Measurements from ENCODE around the gene POU3F3. TPM values are rescaled to one million over a fixed set of nuclear protein-coding genes. Genes with fewer than 3 reads are reported as not detected.
A peak's percentile ranks its signal among the peaks of the same experiment; 100 is the strongest.

The POU3F3 gene
- total and polyA plus RNA-seq, 10 donors: not detected

DNA sequence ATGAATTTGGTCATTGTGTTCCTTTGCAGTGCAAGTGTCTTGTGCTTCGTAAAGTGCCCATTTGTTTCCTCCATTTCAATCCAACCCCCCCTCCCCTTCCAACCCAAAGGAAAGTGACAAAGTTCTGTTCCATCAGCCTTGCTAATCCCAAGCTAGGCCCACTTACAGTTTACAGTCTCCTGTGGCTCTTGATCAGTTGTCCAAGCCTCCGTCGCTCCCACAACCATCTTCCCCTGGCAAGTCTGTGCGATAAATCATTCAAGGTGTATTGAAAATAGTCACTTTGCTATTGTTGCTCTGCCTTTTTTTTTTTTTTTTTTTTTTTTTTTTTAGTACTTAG, 6.5 kb downstream of the POU3F3 start:
- intact Hi-C loops (cut with DNase I; ENCODE audit: low total_unique reads): no loop called here
- Histone ChIP-seq H3K27me3 (replicated peaks in 1 of 7) (peaks cover 25 to 100% (median 93%) of the 10 kb centered on the region in 7 donors), H3K9me3 (peaks cover 0 to 6% (median 0%) of the 10 kb centered on the region in 8 donors), H3K27ac (no peak overlapping the region), H3K36me3 (no peaks in the 10 kb centered on the region), H3K4me1 (peaks cover 6 to 49% (median 30%) of the 10 kb centered on the region in 6 donors), H3K4me3 (no peak overlapping the region)
- no peak for DNase-seq
- 25 to 34% (median 30%) methylated on average over 4 of the region's 4 CpGs for WGBS, 5 donors
- TF ChIP-seq POLR2AphosphoS5 (IDR thresholded peaks at IDR 0.05) (no peak), POLR2A (IDR thresholded peaks at IDR 0.05) (no peak)

DNA sequence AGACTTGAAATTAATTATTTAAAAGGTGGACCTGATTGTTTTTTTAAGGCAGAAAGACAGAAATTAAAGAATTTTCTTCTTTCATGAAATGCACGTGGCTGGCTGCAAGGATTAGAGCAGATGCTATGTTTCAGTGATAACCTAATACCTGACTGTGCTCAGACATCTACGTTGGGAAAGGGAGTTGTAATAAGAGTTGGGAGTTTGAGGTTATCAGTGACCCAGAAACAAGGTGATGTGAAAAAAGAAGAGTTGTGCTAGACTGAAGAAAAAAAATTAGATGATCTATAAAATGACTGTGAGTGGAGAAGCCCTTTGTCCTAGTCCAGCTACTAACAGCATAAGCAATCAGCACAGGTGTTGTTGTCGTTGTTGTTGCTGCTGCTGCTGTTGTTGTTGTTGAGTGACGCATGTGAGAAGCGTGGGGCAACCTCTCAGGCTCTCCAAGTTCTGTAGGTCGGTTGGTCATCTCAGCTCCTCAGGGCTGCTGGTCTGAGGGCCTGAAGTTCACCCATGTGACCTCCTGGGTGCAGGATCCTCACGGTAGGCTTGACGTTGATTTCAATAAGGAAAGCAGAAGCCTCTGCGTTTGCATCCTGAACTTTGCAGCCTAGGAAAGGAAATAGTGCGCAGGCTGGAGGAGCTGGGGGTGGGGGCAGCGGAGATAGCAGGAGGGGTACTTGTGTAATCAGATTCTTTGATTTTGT, 7.6 kb downstream of the POU3F3 start:
- DNase-seq: no peak
- WGBS, 5 donors: 6 to 9% (median 8%) methylated on average over 11 of the region's 11 CpGs
- no peaks in the 10 kb centered on the region for H3K36me3 ChIP-seq
- TF ChIP-seq, protein P1, sequence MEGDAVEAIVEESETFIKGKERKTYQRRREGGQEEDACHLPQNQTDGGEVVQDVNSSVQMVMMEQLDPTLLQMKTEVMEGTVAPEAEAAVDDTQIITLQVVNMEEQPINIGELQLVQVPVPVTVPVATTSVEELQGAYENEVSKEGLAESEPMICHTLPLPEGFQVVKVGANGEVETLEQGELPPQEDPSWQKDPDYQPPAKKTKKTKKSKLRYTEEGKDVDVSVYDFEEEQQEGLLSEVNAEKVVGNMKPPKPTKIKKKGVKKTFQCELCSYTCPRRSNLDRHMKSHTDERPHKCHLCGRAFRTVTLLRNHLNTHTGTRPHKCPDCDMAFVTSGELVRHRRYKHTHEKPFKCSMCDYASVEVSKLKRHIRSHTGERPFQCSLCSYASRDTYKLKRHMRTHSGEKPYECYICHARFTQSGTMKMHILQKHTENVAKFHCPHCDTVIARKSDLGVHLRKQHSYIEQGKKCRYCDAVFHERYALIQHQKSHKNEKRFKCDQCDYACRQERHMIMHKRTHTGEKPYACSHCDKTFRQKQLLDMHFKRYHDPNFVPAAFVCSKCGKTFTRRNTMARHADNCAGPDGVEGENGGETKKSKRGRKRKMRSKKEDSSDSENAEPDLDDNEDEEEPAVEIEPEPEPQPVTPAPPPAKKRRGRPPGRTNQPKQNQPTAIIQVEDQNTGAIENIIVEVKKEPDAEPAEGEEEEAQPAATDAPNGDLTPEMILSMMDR (IDR thresholded peaks at IDR 0.05 in 8 of 11, conservative IDR thresholded peaks at IDR 0.05 in 3 of 11): no peak
- no peak for TF ChIP-seq POLR2A (IDR thresholded peaks at IDR 0.05)
- TF ChIP-seq POLR2AphosphoS5 (IDR thresholded peaks at IDR 0.05): no peak
- no peak overlapping the region for H3K27ac ChIP-seq
- intact Hi-C loops (cut with DNase I; ENCODE audit: low total_unique reads): no loop called here
- peak overlapping the region in 1 of 8 donors; percentile 43 for H3K4me3 ChIP-seq
- peaks cover 0 to 6% (median 0%) of the 10 kb centered on the region in 8 donors for H3K9me3 ChIP-seq
- peaks cover 2 to 44% (median 26%) of the 10 kb centered on the region in 6 donors for H3K4me1 ChIP-seq
- peaks cover 24 to 100% (median 97%) of the 10 kb centered on the region in 7 donors for H3K27me3 ChIP-seq (replicated peaks in 1 of 7)

DNA sequence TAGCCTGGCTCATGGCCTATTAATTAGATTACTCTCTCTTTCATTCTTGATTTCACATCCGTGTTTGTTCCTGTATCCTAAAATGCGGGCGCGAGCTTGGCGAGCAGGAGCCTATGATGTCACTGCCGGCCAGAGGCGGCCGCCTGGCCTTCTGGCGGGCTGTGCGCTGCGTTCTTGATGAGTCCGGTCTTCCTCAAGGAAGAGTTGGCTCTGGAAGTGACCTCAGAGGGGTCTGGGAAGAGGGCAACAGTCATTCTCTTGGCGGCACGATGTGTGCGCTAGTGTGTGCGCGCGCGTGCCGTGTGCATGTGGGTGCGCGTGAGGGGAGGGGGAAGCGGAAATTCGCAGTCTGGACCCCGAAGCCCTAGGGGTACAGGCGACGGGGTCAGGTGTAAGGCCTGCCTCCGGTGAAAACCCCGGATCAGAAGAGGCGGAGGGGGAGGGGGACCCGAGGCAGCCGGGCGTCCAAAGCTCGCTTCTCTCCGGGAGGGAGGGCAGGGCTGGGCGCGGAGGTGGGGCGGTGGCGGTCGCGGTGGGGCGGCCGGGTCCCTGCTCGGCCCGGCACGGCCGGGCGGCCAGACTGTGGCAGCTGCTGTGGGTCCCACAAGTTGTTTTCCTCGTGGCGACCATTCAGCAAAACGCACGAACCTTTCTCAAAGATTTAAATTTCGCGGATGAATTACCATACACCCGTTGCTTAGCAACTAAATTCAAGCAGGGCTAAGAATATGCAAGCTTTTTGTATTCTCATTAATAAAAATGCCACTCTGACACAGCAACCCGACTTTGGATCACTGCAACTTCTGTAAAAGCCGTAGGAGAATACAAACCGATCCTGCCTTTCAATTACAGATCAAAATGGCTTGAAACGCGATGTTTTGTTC, 8.4 kb downstream of the POU3F3 start:
- H3K27ac ChIP-seq: no peak overlapping the region
- intact Hi-C loops (cut with DNase I; ENCODE audit: low total_unique reads): no loop called here
- peak overlapping the region in 2 of 8 donors; percentile 16 to 43 for H3K4me3 ChIP-seq
- H3K36me3 ChIP-seq: no peaks in the 10 kb centered on the region
- peaks cover 0 to 6% (median 0%) of the 10 kb centered on the region in 8 donors for H3K9me3 ChIP-seq
- peaks cover 0 to 43% (median 21%) of the 10 kb centered on the region in 6 donors for H3K4me1 ChIP-seq
- DNase-seq: no peak
- TF ChIP-seq, protein P1 (IDR thresholded peaks at IDR 0.05 in 8 of 11, conservative IDR thresholded peaks at IDR 0.05 in 3 of 11): no peak
- TF ChIP-seq POLR2AphosphoS5 (IDR thresholded peaks at IDR 0.05): no peak
- TF ChIP-seq POLR2A (IDR thresholded peaks at IDR 0.05): no peak
- 3 to 8% (median 4%) methylated on average over 30 to 60 of the region's 60 CpGs for WGBS, 5 donors
- peaks cover 25 to 100% (median 99%) of the 10 kb centered on the region in 7 donors for H3K27me3 ChIP-seq (replicated peaks in 1 of 7)

DNA sequence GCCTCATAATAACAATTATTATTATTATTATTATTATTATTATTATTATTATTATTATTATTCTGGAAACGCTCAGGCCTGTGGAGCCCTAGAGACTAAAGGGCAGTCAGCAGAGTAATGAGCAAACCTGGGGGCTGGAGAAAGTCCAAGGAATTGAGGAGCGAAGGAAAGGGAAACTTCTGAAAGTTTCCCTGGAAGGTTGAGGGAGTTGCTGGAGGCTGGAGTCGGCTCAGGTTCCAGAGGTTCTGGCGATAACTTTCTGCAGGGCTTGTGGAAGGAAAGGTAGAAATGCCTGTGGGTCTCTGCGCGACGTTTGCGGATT, 9.2 kb downstream of the POU3F3 start:
- WGBS, 5 donors: 12 to 26% (median 14%) methylated on average over 8 of the region's 8 CpGs
- H3K4me3 ChIP-seq: no peak overlapping the region
- peaks cover 0 to 39% (median 17%) of the 10 kb centered on the region in 6 donors for H3K4me1 ChIP-seq
- intact Hi-C loops (cut with DNase I; ENCODE audit: low total_unique reads): no loop called here
- DNase-seq: no peak
- H3K27me3 ChIP-seq (replicated peaks in 1 of 7): peaks cover 25 to 100% (median 99%) of the 10 kb centered on the region in 7 donors
- H3K9me3 ChIP-seq: peaks cover 0 to under 1% (median 0%) of the 10 kb centered on the region in 8 donors
- no peak overlapping the region for H3K27ac ChIP-seq
- TF ChIP-seq, protein P1 (IDR thresholded peaks at IDR 0.05 in 8 of 11, conservative IDR thresholded peaks at IDR 0.05 in 3 of 11): no peak
- no peak for TF ChIP-seq POLR2AphosphoS5 (IDR thresholded peaks at IDR 0.05)
- TF ChIP-seq POLR2A (IDR thresholded peaks at IDR 0.05): no peak
- no peaks in the 10 kb centered on the region for H3K36me3 ChIP-seq

Measured in spleen (tissue), 11 donors.